Vagina (tissue), 2 donors: ENCODE measurements around the gene NUDT16.

Experiments
- POLR2A ChIP-seq, 2 donors: fragments of 450-650 bp; IDR thresholded peaks; one replicate each; pipeline ENCODE4 v1.6.1; 2017; ENCODE audit warnings: antibody characterized with exemption in 2 of 2, mild to moderate bottlenecking in 2 of 2, moderate library complexity in 2 of 2
- TF ChIP-seq, protein P1 (sequence below), 3 experiments: fragments of 450-650 bp in 2 of 3; fragments of 200-600 bp in 1 of 3; sonication (generic) in 1 of 3; IDR thresholded peaks; one replicate each; pipeline ENCODE4 v1.5.1; 2017 to 2019; ENCODE audit warnings: antibody characterized with exemption in 3 of 3, mild to moderate bottlenecking in 2 of 3, moderate library complexity in 2 of 3

DNA sequence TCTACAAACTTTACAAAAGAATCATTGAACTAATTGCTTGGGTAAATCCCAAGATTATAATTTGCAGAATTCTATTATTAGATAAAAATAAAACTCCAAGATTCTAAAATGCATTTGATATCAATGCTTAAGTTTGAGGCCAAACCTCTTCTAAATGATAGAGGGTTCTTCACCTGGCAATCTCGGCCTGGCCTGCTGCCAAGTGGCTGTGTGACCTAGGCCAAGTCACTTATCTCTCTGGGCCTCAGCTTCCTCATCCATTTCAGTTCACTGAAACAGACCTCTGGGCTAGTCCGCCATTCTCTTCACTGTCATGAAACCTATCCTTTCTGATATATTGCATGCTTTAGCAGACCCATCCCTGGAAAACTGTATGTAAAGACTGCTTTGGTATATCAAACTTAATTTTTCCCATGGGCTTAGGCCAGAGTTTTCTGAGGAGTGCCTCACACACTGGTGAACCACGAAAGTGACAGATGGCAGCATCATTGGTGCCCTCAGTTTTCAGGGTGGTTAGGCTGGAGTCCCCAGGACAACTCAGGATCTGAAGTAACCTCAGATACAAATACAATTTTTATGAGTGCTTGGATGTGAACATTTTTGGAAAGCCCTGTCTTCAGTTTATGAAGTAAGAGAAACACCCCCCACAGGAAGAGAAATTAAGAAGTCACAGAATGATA is 21.8 kb downstream of the NUDT16 start:
- TF ChIP-seq, protein P1, sequence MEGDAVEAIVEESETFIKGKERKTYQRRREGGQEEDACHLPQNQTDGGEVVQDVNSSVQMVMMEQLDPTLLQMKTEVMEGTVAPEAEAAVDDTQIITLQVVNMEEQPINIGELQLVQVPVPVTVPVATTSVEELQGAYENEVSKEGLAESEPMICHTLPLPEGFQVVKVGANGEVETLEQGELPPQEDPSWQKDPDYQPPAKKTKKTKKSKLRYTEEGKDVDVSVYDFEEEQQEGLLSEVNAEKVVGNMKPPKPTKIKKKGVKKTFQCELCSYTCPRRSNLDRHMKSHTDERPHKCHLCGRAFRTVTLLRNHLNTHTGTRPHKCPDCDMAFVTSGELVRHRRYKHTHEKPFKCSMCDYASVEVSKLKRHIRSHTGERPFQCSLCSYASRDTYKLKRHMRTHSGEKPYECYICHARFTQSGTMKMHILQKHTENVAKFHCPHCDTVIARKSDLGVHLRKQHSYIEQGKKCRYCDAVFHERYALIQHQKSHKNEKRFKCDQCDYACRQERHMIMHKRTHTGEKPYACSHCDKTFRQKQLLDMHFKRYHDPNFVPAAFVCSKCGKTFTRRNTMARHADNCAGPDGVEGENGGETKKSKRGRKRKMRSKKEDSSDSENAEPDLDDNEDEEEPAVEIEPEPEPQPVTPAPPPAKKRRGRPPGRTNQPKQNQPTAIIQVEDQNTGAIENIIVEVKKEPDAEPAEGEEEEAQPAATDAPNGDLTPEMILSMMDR (IDR thresholded peaks at IDR 0.05), result no peak
- TF ChIP-seq POLR2A (IDR thresholded peaks at IDR 0.05), result no peak
